ENCODE data around the gene PCK2. TPM values are rescaled to one million over a fixed set of nuclear protein-coding genes. Genes with fewer than 3 reads are reported as not detected.

PCK2 gene
- total and polyA plus RNA-seq, 2 of the 13 experiments (the other 11 are each of a cell fraction or from before 2014, with no cell fraction given), result 129 to 272 TPM

- no peak for TF ChIP-seq ZNF75D (CRISPR knock-in tag; IDR thresholded peaks at IDR 0.05; ENCODE audit: borderline replicate concordance)
- no peak; the same call in 1 of the 2 replicates for TF ChIP-seq NFE2L1 (CRISPR knock-in tag; IDR thresholded peaks at IDR 0.05; ENCODE audit: borderline replicate concordance)
- no peak for TF ChIP-seq ZNF720 (CRISPR knock-in tag; IDR thresholded peaks at IDR 0.05)
- TF ChIP-seq ZNF772 (CRISPR knock-in tag; IDR thresholded peaks at IDR 0.05), result no peak; the same call in 1 of the 2 replicates
- TF ChIP-seq ZUFSP (CRISPR knock-in tag; IDR thresholded peaks at IDR 0.05; ENCODE audit: borderline replicate concordance), result no peak
- no peak for TF ChIP-seq ZNF678 (CRISPR knock-in tag; IDR thresholded peaks at IDR 0.05)
- no peak for TF ChIP-seq ARID3A (IDR thresholded peaks at IDR 0.05; ENCODE audit: low read depth, low read length)
- TF ChIP-seq HNRNPUL1 (IDR thresholded peaks at IDR 0.05; ENCODE audit: low read depth, low read length), result no peak
- no peak for TF ChIP-seq NONO (IDR thresholded peaks at IDR 0.05)
- TF ChIP-seq NONO (CRISPR knock-in tag; conservative IDR thresholded peaks at IDR 0.05), result no peak
- no peak for TF ChIP-seq PREB (CRISPR knock-in tag; IDR thresholded peaks at IDR 0.05)
- peak; percentile 40 for TF ChIP-seq AGO2 (optimal IDR thresholded peaks at IDR 0.05; ENCODE audit: low read depth, low read length)
- TF ChIP-seq STAG1 (CRISPR knock-in tag; IDR thresholded peaks at IDR 0.05), result no peak
- no peak for TF ChIP-seq GABPB1 (CRISPR knock-in tag; IDR thresholded peaks at IDR 0.05)
- TF ChIP-seq MBD4 (IDR thresholded peaks at IDR 0.05; ENCODE audit: borderline replicate concordance, low read length), result no peak
- TF ChIP-seq CHD2 (IDR thresholded peaks at IDR 0.05; ENCODE audit: low read depth, low read length), result no peak
- no peak for TF ChIP-seq ZNF260 (CRISPR knock-in tag; IDR thresholded peaks at IDR 0.05; ENCODE audit: borderline replicate concordance, low read depth)
- no peak for TF ChIP-seq BRF2 (CRISPR knock-in tag; IDR thresholded peaks at IDR 0.05)
- 0 out of 2 replicates have a peak, but pooled peaks have one; percentile 5 for TF ChIP-seq CEBPG (CRISPR knock-in tag; IDR thresholded peaks at IDR 0.05)
- TF ChIP-seq ZBTB38 (CRISPR knock-in tag; IDR thresholded peaks at IDR 0.05), result 0 out of 2 replicates have a peak, but pooled peaks have one; percentile 21
- no peak for TF ChIP-seq HNF4A (CRISPR knock-in tag; IDR thresholded peaks at IDR 0.05)
- TF ChIP-seq MLX (CRISPR knock-in tag; IDR thresholded peaks at IDR 0.05), result no peak
- TF ChIP-seq KMT2B (CRISPR knock-in tag; IDR thresholded peaks at IDR 0.05), result no peak
- no peak for TF ChIP-seq KLF16 (CRISPR knock-in tag; IDR thresholded peaks at IDR 0.05)
- no peak for TF ChIP-seq ZNF629 (CRISPR knock-in tag; conservative IDR thresholded peaks at IDR 0.05)
Observed at GRCh38 chr14:24096545-24097181, 2.6 kb downstream of the PCK2 start (continued).
